WERI-Rb-1 (cell line): ENCODE results near the gene INSM1.

Experiments
- DNase-seq: peaks from one replicate; pipeline ENCODE4 v3.0.0-alpha.2; 2020
- H3K27ac ChIP-seq: fragments of 250-450 bp; sonication (Bioruptor Pico); 2 replicates; pipeline ENCODE4 v1.5.1; 2020; ENCODE audit warnings: mild to moderate bottlenecking, moderate library complexity
- H3K27me3 ChIP-seq: fragments of 250-450 bp; sonication (Bioruptor Pico); 2 replicates; pipeline ENCODE4 v1.5.1; 2021; ENCODE audit warnings: mild to moderate bottlenecking, low read depth, moderate library complexity; ENCODE audit not compliant: insufficient read depth, severe bottlenecking
- H3K36me3 ChIP-seq: fragments of 250-450 bp; sonication (Bioruptor Pico); 2 replicates; pipeline ENCODE4 v1.5.1; 2020; ENCODE audit warnings: mild to moderate bottlenecking, moderate library complexity
- H3K4me3 ChIP-seq: 2 replicates; pipeline ENCODE4 v1.5.1; 2011; ENCODE audit warnings: low read depth, mild to moderate bottlenecking, control low read depth, low read length
- H3K9me3 ChIP-seq: fragments of 250-450 bp; sonication (Bioruptor Pico); 2 replicates; pipeline ENCODE4 v1.5.1; 2021; ENCODE audit warnings: mild to moderate bottlenecking, moderate library complexity; ENCODE audit not compliant: severe bottlenecking
- CTCF ChIP-seq: IDR thresholded peaks from 2 replicates; pipeline ENCODE4 v1.5.1; 2011; ENCODE audit warnings: low read depth, mild to moderate bottlenecking, control low read depth, inconsistent platforms, low read length

The INSM1 gene

GRCh38 chr20:20413810-20414281, 45.9 kb downstream of the INSM1 start:
- Histone ChIP-seq H3K27me3 (no peaks in the 10 kb centered on the region), H3K27ac (peak overlapping the region; percentile 95), H3K9me3 (no peaks in the 10 kb centered on the region), H3K36me3 (no peaks in the 10 kb centered on the region), H3K4me3 (no peak overlapping the region)
- no peak for TF ChIP-seq CTCF
- peak; percentile 91 for DNase-seq

GRCh38 chr20:20414640-20415220, 46.8 kb downstream of the INSM1 start:
- TF ChIP-seq CTCF = no peak
- Histone ChIP-seq H3K27me3 (no peaks in the 10 kb centered on the region), H3K4me3 (no peak overlapping the region), H3K36me3 (no peaks in the 10 kb centered on the region), H3K9me3 (no peaks in the 10 kb centered on the region), H3K27ac (no peak overlapping the region; the same call in 1 of the 2 replicates)
- no peak for DNase-seq

- Histone ChIP-seq H3K27me3 (no peaks in the 10 kb centered on the region), H3K9me3 (no peaks in the 10 kb centered on the region), H3K4me3 (no peak overlapping the region), H3K36me3 (no peaks in the 10 kb centered on the region), H3K27ac (no peak overlapping the region)
- TF ChIP-seq CTCF = no peak
- no peak for DNase-seq
These were observed 47.4 kb downstream of the INSM1 start for GRCh38 chr20:20415321-20415720.

GRCh38 chr20:20417876-20418676, 50.2 kb downstream of the INSM1 start:
- DNase-seq = no peak
- H3K36me3 ChIP-seq = no peaks in the 10 kb centered on the region
- no peaks in the 10 kb centered on the region for H3K9me3 ChIP-seq

More at GRCh38 chr20:20417876-20418676, 50.2 kb downstream of the INSM1 start:
- TF ChIP-seq CTCF = no peak
- Histone ChIP-seq H3K27me3 (no peaks in the 10 kb centered on the region), H3K4me3 (no peak overlapping the region), H3K27ac (no peak overlapping the region)
